ENCODE results near the gene UBE4B.
"Not testable (repeated sequence)": the region's sequence is repeated elsewhere in the genome, so short reads cannot be mapped to it uniquely, and the experiment has no call there.

The UBE4B gene

DNA sequence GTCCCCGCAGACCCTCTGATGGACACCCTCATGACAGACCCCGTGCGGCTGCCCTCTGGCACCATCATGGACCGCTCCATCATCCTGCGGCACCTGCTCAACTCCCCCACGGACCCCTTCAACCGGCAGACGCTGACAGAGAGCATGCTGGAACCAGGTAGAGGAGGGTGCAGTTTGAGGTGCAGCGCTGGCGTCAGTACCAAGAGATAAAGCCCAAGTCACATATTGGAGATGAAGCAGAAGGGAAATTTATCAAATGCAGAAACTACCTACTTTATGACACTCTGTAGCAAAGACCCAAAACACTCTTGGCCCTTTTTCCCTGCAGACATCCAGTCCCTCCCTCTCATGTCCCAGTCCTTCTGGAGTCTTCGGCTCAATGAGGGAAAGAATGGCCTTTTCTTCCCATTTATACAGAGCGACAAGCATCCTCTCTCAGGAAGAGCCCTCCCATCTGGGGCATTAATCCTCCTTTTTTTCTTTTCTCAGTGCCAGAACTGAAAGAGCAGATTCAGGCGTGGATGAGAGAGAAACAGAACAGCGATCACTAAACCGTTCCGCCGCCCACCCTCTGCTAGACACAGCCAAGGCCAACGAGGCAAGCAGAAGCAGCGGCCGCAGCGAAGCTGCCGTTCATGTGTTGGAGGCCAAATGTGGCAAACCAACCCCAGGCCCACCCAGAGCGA, 146.8 kb downstream of the UBE4B start:
- no peak for DNase-seq

- DNase-seq: peak; percentile 75
These were observed 148.4 kb downstream of the UBE4B start for GRCh38 chr1:10181154-10181553.

DNA sequence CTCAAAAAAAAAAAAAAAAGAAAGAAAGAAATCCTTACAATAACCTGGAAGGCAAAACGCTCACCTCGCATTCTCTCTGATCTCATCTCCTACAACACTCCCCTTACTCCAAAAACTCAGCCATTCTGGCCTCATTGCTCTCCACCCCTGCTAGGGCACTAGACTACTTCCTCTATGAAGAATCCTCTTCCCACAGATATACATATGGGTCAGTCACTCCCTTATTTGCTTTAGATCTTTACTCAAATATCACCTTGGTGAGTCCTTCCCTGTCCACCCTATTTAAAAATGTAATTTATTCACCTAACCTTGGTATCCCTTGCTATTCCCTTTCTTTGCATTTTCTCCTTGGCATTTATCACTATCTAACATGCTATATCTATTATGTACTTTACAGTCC, 153.0 kb downstream of the UBE4B start:
- DNase-seq: no peak

DNA sequence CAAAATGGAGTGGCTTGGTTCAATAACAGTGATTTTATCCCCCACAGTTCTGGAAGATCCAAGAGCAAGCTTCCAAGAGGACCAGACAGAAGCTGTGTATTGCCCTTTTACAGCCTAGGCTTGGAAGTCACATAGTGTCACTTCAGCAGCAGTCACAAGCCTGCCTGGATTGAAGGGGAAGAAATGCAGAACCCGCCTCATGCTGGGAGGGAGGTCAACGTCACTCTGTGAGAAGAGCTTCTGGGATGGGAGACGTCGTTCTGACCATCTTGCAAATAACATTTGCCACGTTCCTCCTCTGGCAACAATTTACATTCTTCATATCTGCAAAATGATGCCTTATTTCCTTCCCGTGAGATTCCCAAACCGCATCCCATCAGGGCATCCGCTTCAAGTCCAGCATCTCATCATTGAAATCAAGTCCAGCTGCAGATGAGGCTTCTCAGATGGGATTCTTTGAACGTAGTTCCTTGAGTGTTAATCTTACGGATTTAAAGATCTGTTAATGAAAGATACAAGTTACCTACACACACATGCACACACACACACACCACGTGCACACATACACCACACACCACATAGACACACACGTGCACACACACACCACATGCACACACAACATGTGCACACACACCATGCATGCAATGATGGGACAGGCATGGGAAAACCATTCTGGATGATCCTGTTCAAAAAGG, 153.7 kb downstream of the UBE4B start:
- peak; percentile 87 for DNase-seq

- DNase-seq: no peak
These were observed 154.2 kb downstream of the UBE4B start for GRCh38 chr1:10187026-10187334.

GRCh38 chr1:10188133-10188650, 155.4 kb downstream of the UBE4B start:
- no peak for DNase-seq

DNA sequence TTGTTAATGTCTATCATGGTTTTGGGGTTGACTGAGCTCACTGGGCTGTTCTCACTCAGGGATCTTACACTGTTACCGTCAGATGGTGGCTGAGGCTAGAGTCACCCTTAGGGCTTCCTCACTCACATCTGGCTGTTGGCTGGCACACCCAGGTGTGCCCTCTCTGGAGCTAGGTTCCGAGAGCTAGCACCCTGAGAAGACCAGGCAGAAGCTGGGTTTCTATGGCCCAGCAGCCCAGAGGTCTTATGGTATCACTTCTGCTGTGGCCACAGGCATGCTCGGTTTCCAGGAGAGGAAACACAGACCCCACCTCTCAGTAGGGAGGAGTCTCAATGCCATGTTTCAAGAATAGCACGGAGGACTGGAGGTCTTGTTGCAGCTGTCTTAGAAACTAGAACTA, 156.9 kb downstream of the UBE4B start:
- no peak for DNase-seq

GRCh38 chr1:10192263-10192662, 159.5 kb downstream of the UBE4B start:
- no peak for DNase-seq

- DNase-seq: no peak
These were observed 160.5 kb downstream of the UBE4B start for GRCh38 chr1:10193288-10193687.

DNA sequence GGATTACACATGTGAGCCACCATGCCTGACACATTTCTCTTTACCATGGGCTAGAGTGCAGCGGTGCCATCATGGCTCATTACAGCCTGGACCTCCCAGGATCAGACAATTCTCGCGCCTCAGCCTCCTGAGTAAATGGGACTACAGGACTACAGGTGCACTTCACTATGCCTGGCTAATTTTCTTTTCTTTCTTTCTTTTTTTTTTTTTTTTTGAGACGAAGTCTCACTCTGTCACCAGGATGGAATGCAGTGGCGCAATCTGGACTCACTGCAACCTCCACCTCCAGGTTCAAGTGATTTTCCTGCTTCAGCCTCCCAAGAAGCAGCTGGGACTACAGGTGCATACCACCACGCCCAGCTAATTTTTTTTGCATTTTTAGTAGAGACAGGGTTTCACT, 162.8 kb downstream of the UBE4B start:
- peak; percentile 48 for DNase-seq

GRCh38 chr1:10196976-10197375, 164.2 kb downstream of the UBE4B start:
- DNase-seq: peak; percentile 45

- no peak for DNase-seq
These were observed 167.9 kb downstream of the UBE4B start for GRCh38 chr1:10200620-10201019.

GRCh38 chr1:10204003-10204642, 171.4 kb downstream of the UBE4B start:
- DNase-seq: no peak

DNA sequence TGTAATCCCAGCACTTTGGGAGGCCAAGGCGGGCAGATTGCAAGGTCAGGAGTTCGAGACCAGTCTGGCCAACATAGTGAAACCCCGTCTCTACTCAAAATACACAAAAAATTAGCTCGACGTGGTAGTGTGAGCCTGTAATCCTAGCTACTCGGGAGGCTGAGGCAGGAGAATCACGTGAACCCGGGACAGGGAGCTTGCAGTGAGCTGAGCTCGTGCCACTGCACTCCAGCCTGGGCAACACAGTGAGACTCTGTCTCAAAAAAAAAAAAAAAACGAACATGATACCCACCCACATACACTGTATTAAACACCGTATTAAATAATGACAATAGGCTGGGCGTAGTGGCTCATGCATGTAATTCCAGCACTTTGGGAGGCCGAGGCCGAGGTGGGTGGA, 172.4 kb downstream of the UBE4B start:
- not testable (repeated sequence) for DNase-seq

DNA sequence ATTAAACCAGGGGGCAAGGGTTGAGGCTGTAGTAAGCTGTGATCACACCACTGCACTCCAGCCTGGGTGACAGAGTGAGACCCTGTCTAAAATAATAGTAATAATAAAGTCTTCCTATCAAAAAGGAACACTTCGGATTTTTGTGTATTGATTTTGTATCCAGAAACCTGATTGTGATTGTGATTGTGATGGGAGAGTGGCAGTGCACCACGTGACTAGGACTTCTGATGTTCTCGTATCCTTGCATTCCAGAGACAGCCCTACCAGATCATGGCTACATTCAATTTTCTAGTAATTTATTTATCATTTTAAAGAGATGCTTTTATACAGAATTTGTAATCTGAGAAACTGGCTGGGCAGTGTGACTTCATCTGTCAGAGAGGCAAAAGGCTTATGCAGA, 175.1 kb downstream of the UBE4B start:
- no peak for DNase-seq

- DNase-seq: no peak
These were observed 175.8 kb downstream of the UBE4B start for GRCh38 chr1:10208537-10208936.

- no peak for DNase-seq
These were observed 176.8 kb downstream of the UBE4B start for GRCh38 chr1:10209590-10209904.

GRCh38 chr1:10209905-10210810, 177.4 kb downstream of the UBE4B start, which contains the start of gene KIF1B:
TSS of gene KIF1B (plus strand) at chr1:10210570. CDS start at chr1:10232329, 21,759 bp downstream.
- DNase-seq: peak; percentile 97

DNA sequence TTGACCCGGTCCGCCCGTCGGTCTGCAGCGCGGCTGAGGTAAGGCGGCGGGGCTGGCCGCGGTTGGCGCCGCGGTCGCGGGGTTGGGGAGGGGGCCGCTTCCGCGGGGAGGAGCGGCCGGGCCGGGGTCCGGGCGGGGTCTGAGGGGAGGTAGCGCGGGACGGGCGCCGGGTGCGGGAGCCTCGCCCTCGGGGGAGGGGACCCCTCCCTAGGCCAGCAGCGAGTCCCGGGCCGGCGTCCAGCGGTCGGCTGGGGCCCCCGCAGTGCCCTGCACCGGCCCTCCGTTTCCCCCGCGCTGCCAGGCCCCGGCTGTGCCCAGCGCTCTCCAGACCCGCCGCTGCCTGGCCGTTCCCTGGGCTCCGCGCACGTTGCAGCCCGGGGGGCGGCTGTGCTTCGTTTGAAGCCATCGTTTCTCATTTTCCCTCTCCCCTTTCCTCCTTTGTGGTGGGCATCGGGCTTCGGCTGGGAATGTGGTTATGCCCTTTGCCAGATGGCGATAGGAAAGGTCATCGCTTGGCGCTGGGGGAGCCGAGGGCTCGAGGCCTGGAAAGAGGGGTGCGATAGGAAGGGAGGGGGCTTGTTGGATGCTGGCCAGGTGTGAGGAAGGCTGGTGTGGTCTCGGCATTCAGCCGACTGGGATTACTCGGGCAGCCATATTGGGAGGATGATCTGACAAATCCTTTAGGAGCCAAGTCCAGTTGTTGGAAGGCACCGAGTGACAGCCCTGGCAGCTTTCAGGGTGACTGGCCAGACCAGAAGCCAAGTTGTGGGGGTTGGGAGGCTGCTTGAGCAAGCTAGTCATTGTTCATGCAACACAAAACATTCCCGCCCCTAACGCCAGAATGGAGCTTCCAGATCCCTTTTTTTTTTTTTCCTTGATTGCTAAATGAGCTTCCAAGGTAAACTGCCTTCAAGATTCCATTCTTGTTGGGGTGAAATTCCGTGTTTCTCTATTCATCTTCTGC, 178.4 kb downstream of the UBE4B start:
- peak; percentile 88 for DNase-seq

DNA sequence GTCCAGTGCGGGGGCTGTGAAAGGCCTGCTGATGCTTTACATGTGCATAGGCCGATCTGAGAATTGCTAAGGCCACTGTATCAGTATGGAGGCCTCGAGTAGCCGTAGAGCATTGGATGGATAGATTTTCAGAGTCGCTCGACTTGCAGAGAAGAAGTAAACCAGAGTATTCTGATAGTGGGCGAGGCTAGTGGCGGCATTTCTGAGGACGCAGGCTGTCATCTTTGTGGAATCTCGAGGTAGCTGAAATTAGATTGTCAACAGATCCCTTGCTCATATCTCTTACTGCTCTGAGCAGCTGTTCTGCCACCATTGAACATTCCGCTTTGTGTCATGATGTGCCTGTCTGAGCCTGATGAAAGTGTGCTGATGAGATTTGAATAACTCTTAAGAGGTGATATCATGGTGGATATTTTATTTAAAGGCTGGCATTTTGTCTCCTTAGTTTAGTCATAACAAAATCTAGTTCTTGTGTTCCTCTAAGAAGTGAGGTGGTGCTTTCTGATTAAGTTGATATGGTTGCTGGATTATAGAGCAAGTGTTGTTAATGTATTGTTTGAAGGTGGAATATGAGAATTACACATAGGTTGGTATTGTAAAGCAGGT, 179.2 kb downstream of the UBE4B start:
- DNase-seq: no peak

GRCh38 chr1:10212476-10212875, 179.7 kb downstream of the UBE4B start:
- DNase-seq: no peak

Data from fibroblast of upper back skin (primary cell).